Non-pigmented ciliary epithelial cell (primary cell): ENCODE results near the gene UBR7.
A peak's percentile ranks its signal among the peaks of the same experiment; 100 is the strongest.

ENCODE experiments used
- DNase-seq: peaks from one replicate; pipeline ENCODE4 v3.0.0-alpha.2; 2010; ENCODE audit warnings: low read depth

The UBR7 gene

DNA sequence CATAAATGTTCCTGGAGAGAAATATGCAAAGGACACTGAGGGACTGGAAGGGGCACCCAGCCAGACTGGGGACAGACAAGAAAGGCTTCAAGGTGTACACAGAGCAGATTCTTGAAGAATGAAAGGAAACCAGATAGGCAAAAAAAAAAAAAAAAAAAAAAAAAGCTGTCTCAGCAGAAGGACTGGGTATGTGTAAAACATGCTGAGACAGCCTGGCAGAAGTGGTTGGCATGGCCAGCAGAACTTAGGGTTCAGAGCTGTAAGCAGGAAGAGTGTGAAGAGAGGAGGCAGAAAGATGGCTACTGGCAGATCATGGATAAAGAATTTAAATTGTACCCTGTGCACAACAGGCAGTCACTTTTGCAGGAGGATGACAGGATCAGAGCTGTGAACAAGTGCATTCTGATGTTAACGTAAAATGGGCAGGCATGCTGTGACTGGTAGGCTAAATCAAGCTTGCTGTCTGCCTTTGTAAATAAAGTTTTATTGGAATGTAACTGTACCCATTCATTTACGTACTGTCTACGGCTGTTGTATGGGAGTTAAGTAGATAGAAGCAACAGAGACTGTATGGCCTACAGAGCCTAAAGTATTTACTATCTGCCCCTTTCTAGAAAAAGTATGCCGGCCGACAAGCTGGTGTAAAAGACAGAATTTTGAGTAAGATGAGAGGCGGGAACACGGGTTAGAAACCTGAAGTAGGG, 42.2 kb downstream of the UBR7 start:
- DNase-seq, result no peak

DNA sequence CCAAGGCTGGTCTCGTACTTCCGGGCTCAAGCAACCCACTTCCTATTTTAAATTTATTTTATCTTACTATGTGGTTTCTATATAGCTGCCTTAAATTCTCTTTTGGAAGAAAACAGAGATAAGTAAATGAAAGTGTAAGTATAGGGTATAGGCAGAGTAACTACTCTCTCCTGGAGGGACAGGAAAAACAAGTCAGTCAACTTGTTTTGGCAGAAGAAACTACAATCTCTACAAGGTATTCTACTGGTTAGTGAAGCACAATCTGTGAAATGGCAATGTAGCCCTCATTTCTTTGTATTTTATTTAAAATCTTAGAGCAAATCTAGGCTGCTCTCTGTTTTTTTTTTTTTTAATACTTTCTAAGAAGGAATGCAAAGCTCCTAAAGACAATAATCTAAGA, 55.4 kb downstream of the UBR7 start:
- DNase-seq, result no peak

DNA sequence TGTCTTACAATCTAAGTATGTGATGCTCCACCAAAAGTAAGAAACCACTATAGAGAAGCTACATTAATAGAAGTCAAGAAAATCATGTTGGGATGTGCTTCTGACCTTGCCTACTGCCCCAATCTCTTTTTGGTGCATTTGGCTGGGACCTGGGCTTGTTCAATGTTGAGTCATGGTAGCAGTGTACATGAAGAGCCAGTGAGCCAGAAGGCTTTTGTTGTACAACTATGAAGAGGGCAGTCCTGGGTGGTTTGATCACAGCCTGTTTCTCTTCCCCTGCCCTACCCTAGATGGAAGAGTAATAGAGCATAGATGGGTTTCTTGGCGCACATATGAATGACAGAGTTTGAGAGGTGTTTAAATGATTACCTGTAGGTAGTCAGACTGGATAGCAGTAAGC, 56.4 kb downstream of the UBR7 start:
- DNase-seq, result no peak

DNA sequence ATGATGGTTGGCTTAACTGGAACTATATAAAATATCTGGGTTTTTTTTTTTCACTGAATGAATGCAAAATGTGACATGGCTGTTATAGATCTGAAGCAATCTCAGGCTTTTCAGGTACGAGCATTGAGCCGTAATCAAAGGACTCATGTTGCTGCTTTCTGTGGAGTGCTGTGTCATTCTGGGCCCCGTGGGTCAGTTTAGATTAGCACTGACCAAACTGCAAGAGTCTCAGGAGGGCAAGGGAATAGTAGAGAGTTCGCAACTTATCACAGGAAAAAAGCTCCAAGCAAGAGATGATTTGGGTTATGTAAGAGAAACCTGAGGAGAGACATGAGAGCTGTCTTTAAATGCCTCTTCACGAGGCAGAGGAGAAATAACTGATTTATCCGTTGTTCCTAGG, 59.1 kb downstream of the UBR7 start:
- no peak for DNase-seq

DNA sequence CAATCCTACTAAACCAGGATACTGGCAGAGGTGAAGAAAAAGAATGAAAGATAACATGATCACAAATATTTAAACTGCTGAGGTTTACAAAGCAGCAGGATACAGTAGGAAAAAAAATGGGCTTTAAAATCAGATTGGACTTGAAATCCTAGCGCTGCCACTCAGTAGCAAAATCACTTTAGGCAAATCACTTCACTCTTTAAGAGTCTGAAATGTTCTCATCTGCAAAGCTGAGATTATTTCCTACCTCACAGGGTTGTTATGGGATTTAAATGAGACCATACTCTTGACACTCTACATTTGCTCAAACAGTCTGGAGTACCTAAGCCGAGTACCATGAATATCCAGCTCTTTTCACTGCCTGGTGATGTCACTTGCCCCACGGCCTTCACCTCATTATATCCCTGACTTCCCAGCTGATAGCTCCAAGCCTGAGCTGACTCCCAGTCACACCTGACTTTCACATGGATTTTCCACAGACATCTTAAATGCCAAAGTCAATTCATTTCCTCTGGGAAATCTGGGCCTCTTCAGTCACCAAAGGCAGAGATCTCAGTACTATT, 60.2 kb downstream of the UBR7 start:
- no peak for DNase-seq

DNA sequence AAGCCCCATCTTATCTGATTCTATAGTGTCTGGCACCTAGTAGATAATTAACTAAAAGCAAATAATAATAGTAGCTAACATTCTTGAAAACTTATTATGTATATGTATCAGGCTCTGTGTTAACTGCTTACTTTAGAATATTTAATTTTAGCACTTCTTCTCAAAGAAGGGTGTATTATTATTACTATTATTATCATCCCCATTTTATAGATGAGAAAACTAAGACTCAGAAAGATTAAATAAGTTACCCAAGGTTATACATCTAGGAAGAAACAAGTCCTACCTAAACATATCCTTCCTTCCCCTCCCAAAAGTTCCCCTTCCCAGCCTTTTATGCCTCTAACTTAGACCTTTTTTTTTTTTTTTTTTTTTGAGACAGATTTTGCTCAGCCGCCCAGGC, 61.4 kb downstream of the UBR7 start:
- no peak for DNase-seq

DNA sequence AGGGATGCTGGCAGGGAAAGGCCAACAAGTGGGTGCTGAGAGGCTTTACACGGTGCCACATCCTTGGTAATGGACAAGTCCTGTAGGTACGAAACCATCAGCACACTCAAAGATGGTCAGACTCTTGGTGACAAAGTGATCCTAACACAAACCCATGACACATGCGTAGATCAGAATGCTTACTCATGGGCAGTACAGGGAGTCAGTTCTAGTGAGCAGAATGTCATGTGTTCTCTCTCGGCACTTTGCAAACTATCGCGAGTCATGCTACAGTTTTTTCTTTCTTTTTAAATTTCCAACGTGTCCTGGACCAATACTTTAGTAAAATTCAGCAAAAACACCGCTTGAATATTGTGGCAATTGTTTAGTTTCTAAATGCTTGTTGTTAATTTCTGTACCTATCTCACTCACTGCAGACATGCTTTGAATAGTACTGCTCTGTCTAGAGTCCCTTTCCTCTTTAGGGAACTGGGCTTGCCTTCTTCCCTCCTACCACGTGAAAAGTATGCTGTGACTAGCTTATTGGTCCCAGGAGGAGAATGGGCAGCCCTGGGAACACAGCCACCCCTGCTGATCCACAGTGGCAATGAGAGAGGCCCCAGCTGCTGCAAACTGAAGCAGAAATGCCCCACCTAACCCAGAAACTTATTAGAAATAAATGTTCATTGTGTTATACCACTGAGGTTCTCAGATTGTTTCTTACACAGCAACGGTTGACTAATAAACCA, 62.4 kb downstream of the UBR7 start:
- peak; percentile 46 for DNase-seq

DNA sequence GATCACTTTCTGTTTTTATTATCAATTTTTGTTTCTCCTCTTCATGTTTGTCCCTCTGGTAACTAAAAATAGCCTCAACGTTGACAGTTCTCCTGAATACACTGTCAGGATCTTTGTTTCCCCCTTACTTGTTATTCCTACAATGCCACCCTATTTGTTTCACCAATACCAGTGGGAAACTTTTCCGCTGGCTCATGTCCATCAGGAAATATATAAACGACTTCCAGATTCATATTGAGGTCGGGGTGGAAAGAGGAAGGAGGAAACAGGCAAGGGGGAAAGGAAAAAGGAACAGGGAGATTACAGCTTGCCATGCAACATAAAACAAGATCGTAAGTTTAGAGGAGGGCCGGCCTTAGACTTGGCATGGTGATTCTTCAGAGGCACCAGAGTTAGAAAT, 64.1 kb downstream of the UBR7 start:
- no peak for DNase-seq

DNA sequence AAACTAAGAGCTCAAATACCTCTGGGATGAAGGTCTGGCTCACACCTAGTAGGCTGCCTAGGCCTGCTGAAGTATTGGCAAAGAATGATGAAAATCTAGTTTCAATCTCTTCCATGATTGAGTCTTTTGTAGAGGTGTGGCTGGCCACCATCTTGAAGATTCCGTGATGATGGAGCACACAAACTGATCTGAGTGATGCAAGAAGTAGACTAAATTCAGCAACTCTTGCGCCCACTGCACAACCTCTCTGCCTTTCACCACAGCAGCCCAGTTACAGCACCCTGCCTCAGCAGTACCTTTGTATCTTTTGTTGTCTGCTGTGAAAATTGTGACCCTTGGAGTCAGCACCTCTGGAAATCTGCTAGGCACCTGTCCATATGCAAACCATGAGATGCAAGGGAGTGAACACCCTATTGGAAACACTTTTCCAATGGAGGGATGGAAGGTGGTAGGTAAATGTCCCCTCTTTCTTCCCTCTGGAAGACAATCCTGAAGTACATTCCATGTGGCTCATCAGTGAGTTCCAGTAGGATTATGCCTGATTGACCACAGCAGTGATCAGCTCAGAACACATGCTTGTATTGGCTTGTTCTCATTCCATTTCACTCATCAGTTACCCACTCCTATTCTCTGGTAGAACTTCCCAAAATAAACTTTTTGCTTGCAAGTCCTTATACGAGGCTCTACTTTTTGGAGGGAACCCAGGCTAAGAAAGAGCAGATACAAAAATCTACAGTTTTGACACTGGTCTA, 67.2 kb downstream of the UBR7 start:
- no peak for DNase-seq

DNA sequence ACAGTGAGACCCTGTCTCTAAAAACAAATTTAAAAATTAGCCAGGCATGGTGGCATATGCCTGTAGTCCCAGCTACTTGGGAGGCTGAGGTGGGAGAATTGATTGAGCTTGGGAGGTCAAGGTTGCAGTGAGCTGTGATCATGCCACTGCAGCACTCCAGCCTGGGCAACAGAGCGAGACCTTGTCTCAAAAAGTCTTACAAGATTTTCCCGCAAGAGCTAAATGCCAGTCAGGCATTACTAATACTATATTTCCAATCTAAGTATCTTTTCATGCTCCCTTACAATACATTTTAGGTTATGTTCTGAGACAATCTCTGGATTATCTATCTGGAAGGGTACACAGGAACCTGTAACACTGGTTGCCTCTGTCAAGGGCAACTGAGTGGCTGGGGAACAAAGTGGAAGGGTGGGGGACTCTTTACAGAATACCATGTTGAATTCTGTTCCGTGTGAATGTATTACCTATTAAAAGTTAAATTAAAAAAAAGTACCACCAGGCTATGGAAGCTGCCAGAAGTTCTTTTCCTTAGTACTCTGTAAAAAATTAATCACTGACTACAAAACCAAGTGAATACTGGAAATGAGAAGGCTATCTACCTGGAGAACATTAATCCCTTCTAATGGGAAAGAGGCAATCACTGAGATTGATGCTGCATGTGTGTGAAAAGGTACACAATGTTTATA, 69.1 kb downstream of the UBR7 start:
- no peak for DNase-seq
